Chondrocyte (in vitro differentiated cells): ENCODE data around the gene UTS2B. TPM values are rescaled to one million over a fixed set of nuclear protein-coding genes. Genes with fewer than 3 reads are reported as not detected.

Source experiments
- DNase-seq: peaks from one replicate; pipeline ENCODE4 v3.0.0; 2021; ENCODE audit warnings: mixed read lengths, low spot score
- H3K27ac Mint-ChIP-seq: one replicate; pipeline ENCODE4 v1.8.0; 2021; ENCODE audit warnings: mild to moderate bottlenecking, moderate library complexity, mixed read lengths; ENCODE audit not compliant: unreplicated experiment
- H3K27me3 Mint-ChIP-seq: 2 replicates; pipeline ENCODE4 v1.8.0; 2021; ENCODE audit warnings: low read depth, mixed read lengths
- H3K36me3 Mint-ChIP-seq: 2 replicates; pipeline ENCODE4 v1.8.0; 2021; ENCODE audit warnings: low read depth, mixed read lengths
- H3K4me1 Mint-ChIP-seq: 2 replicates; pipeline ENCODE4 v1.8.0; 2021; ENCODE audit warnings: low read depth, mild to moderate bottlenecking, mixed read lengths
- H3K4me3 Mint-ChIP-seq: one replicate; pipeline ENCODE4 v1.8.0; 2021; ENCODE audit warnings: mild to moderate bottlenecking, moderate library complexity, mixed read lengths; ENCODE audit not compliant: unreplicated experiment
- H3K9me3 Mint-ChIP-seq: 2 replicates; pipeline ENCODE4 v1.8.0; 2021; ENCODE audit warnings: low read depth, mixed read lengths
- CTCF ChIP-seq: fragments of 200-600 bp; sonication (generic); IDR thresholded peaks from 2 replicates; pipeline ENCODE4 v1.5.0; 2021; ENCODE audit warnings: antibody characterized with exemption, mild to moderate bottlenecking, moderate library complexity
- total RNA-seq: library from RNA; stranded (reverse); gene quantifications from 3 replicates; pipeline ENCODE4 v1.2.1, GENCODE V29; 2021

The UTS2B gene
- total RNA-seq, 1 donor from 2014 or later = 0.17 TPM

GRCh38 chr3:191220908-191221307, 109.4 kb downstream of the UTS2B start:
- no peak overlapping the region for H3K4me3 Mint-ChIP-seq
- H3K9me3 Mint-ChIP-seq = peaks cover 6% of the 10 kb centered on the region
- H3K27ac Mint-ChIP-seq = no peak overlapping the region
- no peaks in the 10 kb centered on the region for H3K27me3 Mint-ChIP-seq
- DNase-seq = no peak
- H3K4me1 Mint-ChIP-seq = peaks cover 15% of the 10 kb centered on the region
- H3K36me3 Mint-ChIP-seq = no peaks in the 10 kb centered on the region
- peak; percentile 36 for TF ChIP-seq CTCF

- no peak for TF ChIP-seq CTCF
- H3K9me3 Mint-ChIP-seq = peaks cover 3% of the 10 kb centered on the region
Measured at GRCh38 chr3:191217301-191217700, 113.0 kb downstream of the UTS2B start.

More at GRCh38 chr3:191217301-191217700, 113.0 kb downstream of the UTS2B start:
- H3K27ac Mint-ChIP-seq = peak overlapping the region; percentile 59
- no peaks in the 10 kb centered on the region for H3K36me3 Mint-ChIP-seq
- peaks cover 15% of the 10 kb centered on the region for H3K4me1 Mint-ChIP-seq
- no peak for DNase-seq
- no peak overlapping the region for H3K4me3 Mint-ChIP-seq
- H3K27me3 Mint-ChIP-seq = no peaks in the 10 kb centered on the region

Other genes with a start within 250 kb of the UTS2B start
- gene OSTN, start 131.3 kb downstream of the UTS2B start, total RNA-seq = not detected in 3 replicates
- 54.5 to 63.9 TPM (median 55.9 TPM) in 3 replicates for gene CCDC50, start 1.1 kb downstream of the UTS2B start, total RNA-seq
- gene PYDC2, start 130.6 kb upstream of the UTS2B start, total RNA-seq = not detected in 3 replicates